ENCODE measurements around the gene CABP1. TPM values are rescaled to one million over a fixed set of nuclear protein-coding genes. Genes with fewer than 3 reads are reported as not detected.
A peak's percentile ranks its signal among the peaks of the same experiment; 100 is the strongest.

The CABP1 gene
- total RNA-seq, 1 experiment from 2014 or later, result not detected

GRCh38 chr12:120685522-120685921, 45.1 kb downstream of the CABP1 start:
- H3K9me2 ChIP-seq (ENCODE audit: insufficient read depth), result no peaks in the 10 kb centered on the region
- H3F3A ChIP-seq (ENCODE audit: insufficient read depth, low read depth), result peaks cover 6% of the 10 kb centered on the region; the same call in 1 of the 2 replicates
- no TSS peak for BruUV-seq (replicated peaks)
- no peak for TF ChIP-seq CTCF (conservative IDR thresholded peaks at IDR 0.05)
- no peak for TF ChIP-seq EZH2 (IDR thresholded peaks at IDR 0.05; ENCODE audit: low read depth)
- DNase-seq, result no peak
- CTCF ChIA-PET, result interaction anchor here (0.9 kb wide), 1 partner anchor 11 kb away, joined by 3 read pairs; no protein-coding TSS in a partner anchor
- POLR2A ChIA-PET (ENCODE audit: unreplicated experiment), result no interaction called here
- H3K27me3 ChIP-seq (ENCODE audit: insufficient read depth, low read depth), result no peaks in the 10 kb centered on the region
- H3K36me3 ChIP-seq (ENCODE audit: low read depth), result no peaks in the 10 kb centered on the region
- peaks cover 27% of the 10 kb centered on the region for H4K20me1 ChIP-seq (ENCODE audit: insufficient read depth)
- H2AFZ ChIP-seq, result no peak overlapping the region
- peak overlapping the region; percentile 92 for H3K4me2 ChIP-seq
- peaks cover 29% of the 10 kb centered on the region for H3K4me1 ChIP-seq (replicated peaks; ENCODE audit: insufficient read depth)
- no peaks in the 10 kb centered on the region for H3K9me3 ChIP-seq (ENCODE audit: insufficient read depth, low read depth)
- H3K79me2 ChIP-seq (ENCODE audit: low read depth), result peaks cover 32% of the 10 kb centered on the region
- H3K4me3 ChIP-seq, result peak overlapping the region; percentile 82; the same call in 1 of the 2 replicates
- intact Hi-C loops (cut with micrococcal nuclease; ENCODE audit: unreplicated experiment), result no loop called here
- H3K27ac ChIP-seq, result no peak overlapping the region

- Histone ChIP-seq H3K79me2 (ENCODE audit: low read depth) (peaks cover 39% of the 10 kb centered on the region), H2AFZ (peak overlapping the region; percentile 95), H4K20me1 (ENCODE audit: insufficient read depth) (peaks cover 34% of the 10 kb centered on the region), H3K9me2 (ENCODE audit: insufficient read depth) (no peaks in the 10 kb centered on the region), H3K4me1 (replicated peaks; ENCODE audit: insufficient read depth) (peaks cover 29% of the 10 kb centered on the region), H3K27me3 (ENCODE audit: insufficient read depth, low read depth) (no peaks in the 10 kb centered on the region), H3K9me3 (ENCODE audit: insufficient read depth, low read depth) (no peaks in the 10 kb centered on the region), H3K4me2 (peak overlapping the region; percentile 92), H3K4me3 (peak overlapping the region; percentile 82), H3K36me3 (ENCODE audit: low read depth) (no peaks in the 10 kb centered on the region), H3F3A (ENCODE audit: insufficient read depth, low read depth) (peaks cover 6% of the 10 kb centered on the region; the same call in 1 of the 2 replicates), H3K27ac (peak overlapping the region; percentile 77)
- ChIA-PET POLR2A (ENCODE audit: unreplicated experiment) (interaction anchor here (0.6 to 0.7 kb wide), 4 partner anchors 83 to 297 kb away, joined by 3 read pairs; partner anchors contain the start of gene POP5), CTCF (interaction anchor here (0.6 to 0.9 kb wide), 2 partner anchors 11 to 217 kb away, joined by 3 to 9 read pairs; no protein-coding TSS in a partner anchor)
- no TSS peak for BruUV-seq (replicated peaks)
- intact Hi-C loops (cut with micrococcal nuclease; ENCODE audit: unreplicated experiment), result loop anchor here (1.0 to 2.0 kb wide), 2 partner anchors 39 to 103 kb away; no protein-coding TSS in a partner anchor
- DNase-seq, result peak; percentile 93 to 97
- TF ChIP-seq CTCF (conservative IDR thresholded peaks at IDR 0.05) (no peak), EZH2 (IDR thresholded peaks at IDR 0.05; ENCODE audit: low read depth) (no peak)
Observed at GRCh38 chr12:120686151-120686689, 45.8 kb downstream of the CABP1 start.

GRCh38 chr12:120686690-120687577, 46.5 kb downstream of the CABP1 start, which contains the start of gene MLEC:
TSS of gene MLEC (plus strand) at chr12:120687149. CDS start at chr12:120687297, 148 bp downstream.
- H3K36me3 ChIP-seq (ENCODE audit: low read depth), result no peaks in the 10 kb centered on the region
- H3K4me2 ChIP-seq, result peak within 1 kb of the TSS; percentile 93
- peak within 1 kb of the TSS; percentile 95 for H2AFZ ChIP-seq
- peaks cover 6% of the 10 kb centered on the region; the same call in 1 of the 2 replicates for H3F3A ChIP-seq (ENCODE audit: insufficient read depth, low read depth)
- TF ChIP-seq CTCF (conservative IDR thresholded peaks at IDR 0.05) (no peak), EZH2 (IDR thresholded peaks at IDR 0.05; ENCODE audit: low read depth) (no peak)
- intact Hi-C loops (cut with micrococcal nuclease; ENCODE audit: unreplicated experiment), result loop anchor here (1.0 to 2.0 kb wide), 2 partner anchors 40 to 104 kb away; no protein-coding TSS in a partner anchor
- no peaks in the 10 kb centered on the region for H3K9me3 ChIP-seq (ENCODE audit: insufficient read depth, low read depth)
- DNase-seq, result peak; percentile 88 to 98
- BruUV-seq (replicated peaks), result TSS peak; percentile 79
- POLR2A ChIA-PET (ENCODE audit: unreplicated experiment), result interaction anchor here (0.6 to 0.7 kb wide), 5 partner anchors 84 to 1391 kb away, joined by 3 to 5 read pairs (median 3); partner anchors contain the start of gene POP5
- no peaks in the 10 kb centered on the region for H3K9me2 ChIP-seq (ENCODE audit: insufficient read depth)
- peaks cover 36% of the 10 kb centered on the region for H4K20me1 ChIP-seq (ENCODE audit: insufficient read depth)
- CTCF ChIA-PET, result interaction anchor here (0.6 kb wide), 1 partner anchor 218 kb away, joined by 9 read pairs; no protein-coding TSS in a partner anchor
- H3K27ac ChIP-seq, result peak within 1 kb of the TSS; percentile 77
- H3K4me3 ChIP-seq, result peak within 1 kb of the TSS; percentile 82
- no peaks in the 10 kb centered on the region for H3K27me3 ChIP-seq (ENCODE audit: insufficient read depth, low read depth)
- H3K4me1 ChIP-seq (replicated peaks; ENCODE audit: insufficient read depth), result peaks cover 29% of the 10 kb centered on the region
- H3K79me2 ChIP-seq (ENCODE audit: low read depth), result peaks cover 46% of the 10 kb centered on the region
